ENCODE results near the gene GRID1. TPM values are rescaled to one million over a fixed set of nuclear protein-coding genes. Genes with fewer than 3 reads are reported as not detected.

Gene GRID1
- total RNA-seq, 1 experiment from 2014 or later, result 5.6 TPM

- no TSS peak for BruUV-seq (replicated peaks)
- RAD21 ChIA-PET (ENCODE audit: low non-redundant PET in 1 of 2, low total read pairs in 2 of 2, uncharacterized antibody in 2 of 2, unreplicated experiment in 2 of 2), result no interaction called here
- Histone ChIP-seq H3K27ac (ENCODE audit: low read depth, low read length) (no peak overlapping the region), H4K20me1 (ENCODE audit: insufficient read depth) (no peaks in the 10 kb centered on the region), H3K4me1 (ENCODE audit: control insufficient read depth in 1 of 2, insufficient read depth in 2 of 2, low read length in 2 of 2) (peaks cover 0 to 8% of the 10 kb centered on the region in 2 experiments; a peak in 2 of 4 replicates), H3K9me3 (ENCODE audit: control insufficient read depth in 1 of 2, insufficient read depth in 1 of 2, low read depth in 1 of 2, low read length in 2 of 2) (no peaks in the 10 kb centered on the region), H2AFZ (ENCODE audit: low read depth, low read length, poor library complexity, severe bottlenecking) (no peak overlapping the region), H3K4me2 (ENCODE audit: low read length) (no peak overlapping the region), H3K27me3 (ENCODE audit: insufficient read depth, low read length) (no peaks in the 10 kb centered on the region), H3K9me2 (ENCODE audit: insufficient read depth) (no peaks in the 10 kb centered on the region), H3K9ac (ENCODE audit: low read length) (no peak overlapping the region), H3K36me3 (ENCODE audit: control insufficient read depth in 1 of 2, insufficient read depth in 2 of 2, low read length in 2 of 2) (no peaks in the 10 kb centered on the region), H3K4me3 (replicated peaks in 1 of 2; ENCODE audit: low read depth in 1 of 2, low read length in 2 of 2) (no peak overlapping the region), H3K79me2 (ENCODE audit: insufficient read depth, low read length) (no peaks in the 10 kb centered on the region)
- CTCF ChIA-PET, result no interaction called here
- ATAC-seq (no peak), DNase-seq (ENCODE audit: low read depth, low spot score) (no peak)
- POLR2A ChIA-PET, result no interaction called here
- TF ChIP-seq ZFX (IDR thresholded peaks at IDR 0.05), result no peak
- TF ChIP-seq, protein P1, sequence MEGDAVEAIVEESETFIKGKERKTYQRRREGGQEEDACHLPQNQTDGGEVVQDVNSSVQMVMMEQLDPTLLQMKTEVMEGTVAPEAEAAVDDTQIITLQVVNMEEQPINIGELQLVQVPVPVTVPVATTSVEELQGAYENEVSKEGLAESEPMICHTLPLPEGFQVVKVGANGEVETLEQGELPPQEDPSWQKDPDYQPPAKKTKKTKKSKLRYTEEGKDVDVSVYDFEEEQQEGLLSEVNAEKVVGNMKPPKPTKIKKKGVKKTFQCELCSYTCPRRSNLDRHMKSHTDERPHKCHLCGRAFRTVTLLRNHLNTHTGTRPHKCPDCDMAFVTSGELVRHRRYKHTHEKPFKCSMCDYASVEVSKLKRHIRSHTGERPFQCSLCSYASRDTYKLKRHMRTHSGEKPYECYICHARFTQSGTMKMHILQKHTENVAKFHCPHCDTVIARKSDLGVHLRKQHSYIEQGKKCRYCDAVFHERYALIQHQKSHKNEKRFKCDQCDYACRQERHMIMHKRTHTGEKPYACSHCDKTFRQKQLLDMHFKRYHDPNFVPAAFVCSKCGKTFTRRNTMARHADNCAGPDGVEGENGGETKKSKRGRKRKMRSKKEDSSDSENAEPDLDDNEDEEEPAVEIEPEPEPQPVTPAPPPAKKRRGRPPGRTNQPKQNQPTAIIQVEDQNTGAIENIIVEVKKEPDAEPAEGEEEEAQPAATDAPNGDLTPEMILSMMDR (IDR thresholded peaks at IDR 0.05 in 2 of 3, conservative IDR thresholded peaks at IDR 0.05 in 1 of 3; ENCODE audit: borderline replicate concordance in 1 of 3, insufficient read depth in 1 of 3, low read depth in 2 of 3, low read length in 2 of 3), result no peak
- TF ChIP-seq, protein P2, sequence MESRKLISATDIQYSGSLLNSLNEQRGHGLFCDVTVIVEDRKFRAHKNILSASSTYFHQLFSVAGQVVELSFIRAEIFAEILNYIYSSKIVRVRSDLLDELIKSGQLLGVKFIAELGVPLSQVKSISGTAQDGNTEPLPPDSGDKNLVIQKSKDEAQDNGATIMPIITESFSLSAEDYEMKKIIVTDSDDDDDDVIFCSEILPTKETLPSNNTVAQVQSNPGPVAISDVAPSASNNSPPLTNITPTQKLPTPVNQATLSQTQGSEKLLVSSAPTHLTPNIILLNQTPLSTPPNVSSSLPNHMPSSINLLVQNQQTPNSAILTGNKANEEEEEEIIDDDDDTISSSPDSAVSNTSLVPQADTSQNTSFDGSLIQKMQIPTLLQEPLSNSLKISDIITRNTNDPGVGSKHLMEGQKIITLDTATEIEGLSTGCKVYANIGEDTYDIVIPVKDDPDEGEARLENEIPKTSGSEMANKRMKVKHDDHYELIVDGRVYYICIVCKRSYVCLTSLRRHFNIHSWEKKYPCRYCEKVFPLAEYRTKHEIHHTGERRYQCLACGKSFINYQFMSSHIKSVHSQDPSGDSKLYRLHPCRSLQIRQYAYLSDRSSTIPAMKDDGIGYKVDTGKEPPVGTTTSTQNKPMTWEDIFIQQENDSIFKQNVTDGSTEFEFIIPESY (IDR thresholded peaks at IDR 0.05; ENCODE audit: extremely low read depth, insufficient replicate concordance, low read length), result no peak
- TF ChIP-seq ELF1 (IDR thresholded peaks at IDR 0.05; ENCODE audit: borderline replicate concordance, low read depth), result no peak
- no peak for TF ChIP-seq EZH2 (IDR thresholded peaks at IDR 0.05)
- no peak for TF ChIP-seq SRF (IDR thresholded peaks at IDR 0.05; ENCODE audit: low read depth)
- TF ChIP-seq, protein P3, sequence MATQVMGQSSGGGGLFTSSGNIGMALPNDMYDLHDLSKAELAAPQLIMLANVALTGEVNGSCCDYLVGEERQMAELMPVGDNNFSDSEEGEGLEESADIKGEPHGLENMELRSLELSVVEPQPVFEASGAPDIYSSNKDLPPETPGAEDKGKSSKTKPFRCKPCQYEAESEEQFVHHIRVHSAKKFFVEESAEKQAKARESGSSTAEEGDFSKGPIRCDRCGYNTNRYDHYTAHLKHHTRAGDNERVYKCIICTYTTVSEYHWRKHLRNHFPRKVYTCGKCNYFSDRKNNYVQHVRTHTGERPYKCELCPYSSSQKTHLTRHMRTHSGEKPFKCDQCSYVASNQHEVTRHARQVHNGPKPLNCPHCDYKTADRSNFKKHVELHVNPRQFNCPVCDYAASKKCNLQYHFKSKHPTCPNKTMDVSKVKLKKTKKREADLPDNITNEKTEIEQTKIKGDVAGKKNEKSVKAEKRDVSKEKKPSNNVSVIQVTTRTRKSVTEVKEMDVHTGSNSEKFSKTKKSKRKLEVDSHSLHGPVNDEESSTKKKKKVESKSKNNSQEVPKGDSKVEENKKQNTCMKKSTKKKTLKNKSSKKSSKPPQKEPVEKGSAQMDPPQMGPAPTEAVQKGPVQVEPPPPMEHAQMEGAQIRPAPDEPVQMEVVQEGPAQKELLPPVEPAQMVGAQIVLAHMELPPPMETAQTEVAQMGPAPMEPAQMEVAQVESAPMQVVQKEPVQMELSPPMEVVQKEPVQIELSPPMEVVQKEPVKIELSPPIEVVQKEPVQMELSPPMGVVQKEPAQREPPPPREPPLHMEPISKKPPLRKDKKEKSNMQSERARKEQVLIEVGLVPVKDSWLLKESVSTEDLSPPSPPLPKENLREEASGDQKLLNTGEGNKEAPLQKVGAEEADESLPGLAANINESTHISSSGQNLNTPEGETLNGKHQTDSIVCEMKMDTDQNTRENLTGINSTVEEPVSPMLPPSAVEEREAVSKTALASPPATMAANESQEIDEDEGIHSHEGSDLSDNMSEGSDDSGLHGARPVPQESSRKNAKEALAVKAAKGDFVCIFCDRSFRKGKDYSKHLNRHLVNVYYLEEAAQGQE (IDR thresholded peaks at IDR 0.05; ENCODE audit: low read depth), result no peak
- no peak for TF ChIP-seq FOSL1 (IDR thresholded peaks at IDR 0.05; ENCODE audit: low read depth)
- TF ChIP-seq ZNF274 (IDR thresholded peaks at IDR 0.05; ENCODE audit: low read depth, low read length), result no peak
- intact Hi-C loops (cut with micrococcal nuclease), result no loop called here
Measured at GRCh38 chr10:86265895-86266259, 100.7 kb downstream of the GRID1 start.

Data from HCT116 (cell line).